PC-9 (cell line): ENCODE results near the gene TTC24.

Experiments
- CTCF ChIP-seq: fragments of 200-600 bp; sonication (generic); conservative IDR thresholded peaks from 2 replicates; pipeline ENCODE4 v1.6.1; 2017; ENCODE audit warnings: mixed run types, antibody characterized with exemption, mild to moderate bottlenecking, moderate library complexity
- EZH2 ChIP-seq: fragments of 200-600 bp; sonication (generic); IDR thresholded peaks from 2 replicates; pipeline ENCODE4 v1.8.0; 2017; ENCODE audit warnings: antibody characterized with exemption, low read depth

GRCh38 chr1:156627313-156627880 is 47.9 kb downstream of the TTC24 start:
- TF ChIP-seq EZH2 (no peak), CTCF (peak; percentile 84)
